BJ (cell line): ENCODE measurements around the gene CENPA. TPM values are rescaled to one million over a fixed set of nuclear protein-coding genes. Genes with fewer than 3 reads are reported as not detected.
A peak's percentile ranks its signal among the peaks of the same experiment; 100 is the strongest.

ENCODE experiments used
- CTCF ChIA-PET: fragments of 350-600 bp; formaldehyde crosslinking; extraction: SDS; loops from one replicate; lab custom pipeline; 2021; ENCODE audit warnings: antibody characterized with exemption, inconsistent platforms; lab: Yijun Ruan, JAX
- POLR2A ChIA-PET: fragments of 300-600 bp; sonication (Branson Sonifier 250); formaldehyde crosslinking; extraction: SDS; loops from one replicate; lab custom pipeline; 2021; ENCODE audit warnings: antibody characterized with exemption; lab: Charles Lee
- DNase-seq: peaks from one replicate; pipeline ENCODE4 v3.0.0-alpha.2; 2011; ENCODE audit warnings: low read depth
- H3K27me3 ChIP-seq: 2 replicates; pipeline ENCODE4 v1.6.0; 2011; ENCODE audit warnings: low read length; ENCODE audit not compliant: control insufficient read depth, insufficient read depth
- H3K36me3 ChIP-seq: 2 replicates; pipeline ENCODE4 v1.5.1; 2011; ENCODE audit warnings: low read length; ENCODE audit not compliant: control insufficient read depth, insufficient read depth
- H3K4me3 ChIP-seq: 2 replicates; pipeline ENCODE4 v1.5.1; 2011; ENCODE audit warnings: low read depth, mild to moderate bottlenecking, control low read depth, low read length
- polyA plus RNA-seq: library from polyadenylated mRNA; depleted of rRNA; stranded (reverse); fragments of >200 nt; gene quantifications from 2 replicates; pipeline ENCODE4 v1.2.3, GENCODE V29; 2011
- TF ChIP-seq, protein P1 (sequence below): IDR thresholded peaks from 2 replicates; pipeline ENCODE4 v1.5.1; 2011; ENCODE audit warnings: low read depth, mild to moderate bottlenecking, control low read depth, inconsistent platforms, low read length, moderate library complexity; ENCODE audit not compliant: insufficient read depth

CENPA gene
- polyA plus RNA-seq, 1 experiment = 18.9 TPM

DNA sequence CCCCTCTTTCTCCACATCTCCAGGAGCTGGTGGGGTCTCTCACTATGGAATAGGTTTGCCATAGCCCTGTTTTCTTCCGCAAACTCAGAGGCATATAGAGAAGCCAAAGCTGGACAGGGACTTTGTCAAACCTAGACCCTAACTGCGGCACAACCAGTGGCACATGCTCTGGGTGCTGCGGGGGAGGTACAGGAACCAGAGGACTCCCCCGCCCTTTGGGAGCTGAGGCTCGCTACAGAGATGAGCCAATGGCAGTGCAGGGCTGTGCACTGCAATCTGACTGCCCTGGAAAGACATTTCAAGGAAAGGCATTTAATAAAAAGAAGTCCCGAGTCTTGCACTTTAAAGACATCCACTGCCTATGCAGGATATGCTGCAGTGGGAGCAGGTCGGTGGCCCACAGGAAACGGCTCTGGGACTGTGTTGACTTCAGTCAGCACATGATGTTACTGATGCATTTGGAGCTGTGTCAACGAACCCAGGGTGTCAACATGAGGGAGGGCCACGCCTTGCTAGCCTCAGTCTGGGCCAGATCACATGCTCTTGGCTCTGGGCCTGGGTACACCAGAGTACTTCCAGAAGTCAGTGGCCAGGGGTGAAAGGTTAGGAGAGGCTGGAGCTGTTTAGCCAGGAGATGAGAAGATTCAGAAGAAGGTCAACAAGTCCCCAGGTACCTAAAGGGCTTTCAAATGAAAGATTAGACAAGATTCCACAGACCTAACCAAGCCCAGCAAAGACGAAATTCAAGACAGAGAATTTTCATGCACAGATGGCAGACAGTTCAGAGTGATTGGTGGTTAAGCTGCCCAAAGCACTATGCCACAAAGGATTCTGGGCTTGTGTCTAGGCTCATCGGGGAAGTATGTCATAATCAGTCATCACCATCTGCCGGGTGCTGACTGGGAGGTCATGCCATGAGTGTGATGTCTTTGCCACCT lies 13.5 kb upstream of the CENPA start:
- TF ChIP-seq, protein P1, sequence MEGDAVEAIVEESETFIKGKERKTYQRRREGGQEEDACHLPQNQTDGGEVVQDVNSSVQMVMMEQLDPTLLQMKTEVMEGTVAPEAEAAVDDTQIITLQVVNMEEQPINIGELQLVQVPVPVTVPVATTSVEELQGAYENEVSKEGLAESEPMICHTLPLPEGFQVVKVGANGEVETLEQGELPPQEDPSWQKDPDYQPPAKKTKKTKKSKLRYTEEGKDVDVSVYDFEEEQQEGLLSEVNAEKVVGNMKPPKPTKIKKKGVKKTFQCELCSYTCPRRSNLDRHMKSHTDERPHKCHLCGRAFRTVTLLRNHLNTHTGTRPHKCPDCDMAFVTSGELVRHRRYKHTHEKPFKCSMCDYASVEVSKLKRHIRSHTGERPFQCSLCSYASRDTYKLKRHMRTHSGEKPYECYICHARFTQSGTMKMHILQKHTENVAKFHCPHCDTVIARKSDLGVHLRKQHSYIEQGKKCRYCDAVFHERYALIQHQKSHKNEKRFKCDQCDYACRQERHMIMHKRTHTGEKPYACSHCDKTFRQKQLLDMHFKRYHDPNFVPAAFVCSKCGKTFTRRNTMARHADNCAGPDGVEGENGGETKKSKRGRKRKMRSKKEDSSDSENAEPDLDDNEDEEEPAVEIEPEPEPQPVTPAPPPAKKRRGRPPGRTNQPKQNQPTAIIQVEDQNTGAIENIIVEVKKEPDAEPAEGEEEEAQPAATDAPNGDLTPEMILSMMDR = no peak
- ChIA-PET CTCF (interaction anchor here (1.0 to 1.1 kb wide), 2 partner anchors 18 to 19 kb away, joined by 3 to 5 read pairs; no protein-coding TSS in a partner anchor), POLR2A (interaction anchor here (0.6 kb wide), 1 partner anchor 10 kb away, joined by 3 read pairs; no protein-coding TSS in a partner anchor)
- Histone ChIP-seq H3K36me3 (peaks cover 27% of the 10 kb centered on the region), H3K4me3 (no peak overlapping the region), H3K27me3 (no peaks in the 10 kb centered on the region)
- DNase-seq = peak; percentile 32

DNA sequence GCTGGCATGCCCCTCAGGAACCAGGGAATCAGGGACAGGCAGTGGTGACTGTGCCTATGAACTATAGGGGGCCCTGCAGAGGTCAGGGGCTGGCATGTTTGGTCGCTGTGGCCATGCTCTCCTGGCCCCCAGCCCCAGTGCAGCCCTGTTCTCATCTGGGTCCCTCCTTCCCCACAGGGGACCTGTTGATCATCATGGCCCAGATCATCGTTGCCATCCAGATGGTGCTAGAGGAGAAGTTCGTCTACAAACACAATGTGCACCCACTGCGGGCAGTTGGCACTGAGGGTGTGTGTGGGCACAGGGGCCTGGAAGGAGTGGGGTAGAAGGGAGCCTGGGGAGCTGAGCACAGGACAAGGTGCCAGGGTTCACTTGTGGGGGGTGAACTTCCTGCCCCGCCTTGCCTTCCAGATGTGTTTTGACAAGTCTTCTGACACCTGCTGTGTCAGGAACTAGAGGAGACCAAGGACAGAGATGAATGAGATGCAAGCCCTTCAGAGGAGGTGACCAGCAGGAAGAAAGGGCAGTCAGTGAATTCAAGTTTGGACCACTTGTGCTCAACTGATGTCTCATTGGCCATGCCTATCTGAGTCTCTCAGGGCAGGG lies 9.6 kb upstream of the CENPA start:
- TF ChIP-seq, protein P1 = no peak
- DNase-seq = no peak
- CTCF ChIA-PET = interaction anchor here (1.6 kb wide), 1 partner anchor 70 kb away, joined by 3 read pairs; no protein-coding TSS in a partner anchor
- Histone ChIP-seq H3K36me3 (peaks cover 48% of the 10 kb centered on the region), H3K27me3 (no peaks in the 10 kb centered on the region), H3K4me3 (no peak overlapping the region)
- POLR2A ChIA-PET = no interaction called here

DNA sequence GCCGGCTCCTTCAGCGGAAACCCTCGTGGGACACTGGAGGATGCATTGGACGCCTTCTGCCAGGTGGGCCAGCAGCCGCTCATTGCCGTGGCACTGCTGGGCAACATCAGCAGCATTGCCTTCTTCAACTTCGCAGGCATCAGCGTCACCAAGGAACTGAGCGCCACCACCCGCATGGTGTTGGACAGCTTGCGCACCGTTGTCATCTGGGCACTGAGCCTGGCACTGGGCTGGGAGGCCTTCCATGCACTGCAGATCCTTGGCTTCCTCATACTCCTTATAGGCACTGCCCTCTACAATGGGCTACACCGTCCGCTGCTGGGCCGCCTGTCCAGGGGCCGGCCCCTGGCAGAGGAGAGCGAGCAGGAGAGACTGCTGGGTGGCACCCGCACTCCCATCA lies 7.8 kb upstream of the CENPA start:
- POLR2A ChIA-PET = no interaction called here
- CTCF ChIA-PET = interaction anchor here (1.0 kb wide), 1 partner anchor 55 kb away, joined by 4 read pairs; no protein-coding TSS in a partner anchor
- TF ChIP-seq, protein P1 = no peak
- peaks cover 48% of the 10 kb centered on the region for H3K36me3 ChIP-seq
- no peak for DNase-seq
- no peak overlapping the region for H3K4me3 ChIP-seq
- H3K27me3 ChIP-seq = no peaks in the 10 kb centered on the region

DNA sequence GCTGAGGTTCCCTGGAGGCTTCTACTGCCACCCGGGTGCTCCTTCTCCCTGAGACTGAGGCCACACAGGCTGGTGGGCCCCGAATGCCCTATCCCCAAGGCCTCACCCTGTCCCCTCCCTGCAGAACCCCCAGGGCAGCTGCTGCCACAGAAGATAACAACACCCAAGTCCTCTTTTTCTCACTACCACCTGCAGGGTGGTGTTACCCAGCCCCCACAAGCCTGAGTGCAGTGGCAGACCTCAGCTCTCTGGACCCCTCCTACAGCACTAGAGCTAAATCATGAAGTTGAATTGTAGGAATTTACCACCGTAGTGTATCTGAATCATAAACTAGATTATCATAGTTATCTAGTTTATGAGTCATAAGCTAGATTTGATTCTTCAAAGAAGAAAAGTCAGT lies 7.3 kb upstream of the CENPA start:
- TF ChIP-seq, protein P1 = no peak
- Histone ChIP-seq H3K36me3 (peaks cover 48% of the 10 kb centered on the region), H3K4me3 (no peak overlapping the region), H3K27me3 (no peaks in the 10 kb centered on the region)
- ChIA-PET POLR2A (no interaction called here), CTCF (interaction anchor here (1.0 kb wide), 1 partner anchor 55 kb away, joined by 4 read pairs; no protein-coding TSS in a partner anchor)
- no peak for DNase-seq
